ENCODE measurements around the gene TMEM144. TPM values are rescaled to one million over a fixed set of nuclear protein-coding genes. Genes with fewer than 3 reads are reported as not detected.

TMEM144 gene
- total RNA-seq, 4 donors from 2014 or later = 5.6 to 15.4 (median 10.4) TPM

DNA sequence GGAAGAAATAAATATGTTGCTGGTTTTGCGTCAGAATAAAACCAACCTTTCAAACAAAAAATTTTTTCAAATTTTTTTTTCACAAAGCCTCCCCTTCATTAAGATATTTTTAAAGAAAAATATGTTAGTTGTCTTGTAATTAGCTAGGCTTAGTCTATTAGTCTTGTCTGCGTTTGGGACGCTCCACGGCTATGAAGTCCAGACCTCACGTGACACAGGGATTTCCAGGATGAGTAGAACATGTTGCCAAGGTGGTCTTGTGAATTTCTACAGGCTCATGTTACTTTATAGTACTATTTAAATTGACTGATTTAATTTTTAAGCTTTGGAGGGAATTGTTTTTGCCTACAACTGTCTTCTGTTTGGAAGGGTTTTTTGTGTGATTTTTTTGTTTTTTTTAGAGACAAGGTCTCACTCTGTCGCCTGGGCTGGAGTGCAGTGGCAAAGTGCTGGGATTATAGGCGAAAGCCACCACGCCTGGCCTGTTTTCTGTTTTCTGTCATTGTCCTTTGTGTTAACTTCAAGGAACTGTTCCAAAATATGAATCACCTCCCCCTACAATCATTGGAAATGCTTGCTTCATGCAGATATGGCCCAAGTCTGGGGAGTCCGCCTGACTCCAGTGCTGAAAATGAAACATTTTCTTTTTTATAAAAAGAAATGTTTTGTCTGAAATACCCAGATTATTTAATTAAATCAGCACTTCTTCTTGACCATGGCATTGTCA, 26.2 kb downstream of the TMEM144 start:
- TF ChIP-seq, protein P1, sequence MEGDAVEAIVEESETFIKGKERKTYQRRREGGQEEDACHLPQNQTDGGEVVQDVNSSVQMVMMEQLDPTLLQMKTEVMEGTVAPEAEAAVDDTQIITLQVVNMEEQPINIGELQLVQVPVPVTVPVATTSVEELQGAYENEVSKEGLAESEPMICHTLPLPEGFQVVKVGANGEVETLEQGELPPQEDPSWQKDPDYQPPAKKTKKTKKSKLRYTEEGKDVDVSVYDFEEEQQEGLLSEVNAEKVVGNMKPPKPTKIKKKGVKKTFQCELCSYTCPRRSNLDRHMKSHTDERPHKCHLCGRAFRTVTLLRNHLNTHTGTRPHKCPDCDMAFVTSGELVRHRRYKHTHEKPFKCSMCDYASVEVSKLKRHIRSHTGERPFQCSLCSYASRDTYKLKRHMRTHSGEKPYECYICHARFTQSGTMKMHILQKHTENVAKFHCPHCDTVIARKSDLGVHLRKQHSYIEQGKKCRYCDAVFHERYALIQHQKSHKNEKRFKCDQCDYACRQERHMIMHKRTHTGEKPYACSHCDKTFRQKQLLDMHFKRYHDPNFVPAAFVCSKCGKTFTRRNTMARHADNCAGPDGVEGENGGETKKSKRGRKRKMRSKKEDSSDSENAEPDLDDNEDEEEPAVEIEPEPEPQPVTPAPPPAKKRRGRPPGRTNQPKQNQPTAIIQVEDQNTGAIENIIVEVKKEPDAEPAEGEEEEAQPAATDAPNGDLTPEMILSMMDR (IDR thresholded peaks at IDR 0.05) = no peak
- DNase-seq (ENCODE audit: low spot score) (no peak), ATAC-seq (ENCODE audit: low FRiP score) (no peak)

DNA sequence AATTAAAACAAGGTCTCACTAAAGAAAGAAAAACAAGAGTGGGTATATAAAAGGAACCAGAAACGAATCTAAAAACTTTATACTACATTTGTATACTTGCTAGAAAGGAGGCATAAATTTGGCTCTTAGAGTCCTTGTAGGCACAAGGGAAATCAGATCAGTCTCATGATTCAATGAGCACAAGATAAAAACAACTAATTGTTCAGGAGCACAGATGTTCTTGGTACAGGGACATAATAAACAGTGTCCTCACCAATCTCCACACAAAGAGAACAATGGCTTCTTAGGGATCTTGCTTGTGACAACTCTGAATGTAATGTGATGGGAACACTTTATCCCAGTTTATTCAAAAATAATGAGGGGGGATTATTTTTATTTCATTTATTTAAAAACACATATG, 28.3 kb downstream of the TMEM144 start:
- TF ChIP-seq, protein P1 (IDR thresholded peaks at IDR 0.05) = no peak
- ATAC-seq (ENCODE audit: low FRiP score) = no peak
- DNase-seq (ENCODE audit: low spot score) = no peak

GRCh38 chr4:158239196-158239595, 28.9 kb downstream of the TMEM144 start:
- TF ChIP-seq, protein P1 (IDR thresholded peaks at IDR 0.05) = no peak
- DNase-seq (ENCODE audit: low spot score) (no peak), ATAC-seq (ENCODE audit: low FRiP score) (no peak)

- ATAC-seq (ENCODE audit: low FRiP score) = no peak
- TF ChIP-seq, protein P1 (IDR thresholded peaks at IDR 0.05) = no peak
- no peak for DNase-seq (ENCODE audit: low spot score)
Observed at GRCh38 chr4:158243071-158243470, 32.8 kb downstream of the TMEM144 start.

DNA sequence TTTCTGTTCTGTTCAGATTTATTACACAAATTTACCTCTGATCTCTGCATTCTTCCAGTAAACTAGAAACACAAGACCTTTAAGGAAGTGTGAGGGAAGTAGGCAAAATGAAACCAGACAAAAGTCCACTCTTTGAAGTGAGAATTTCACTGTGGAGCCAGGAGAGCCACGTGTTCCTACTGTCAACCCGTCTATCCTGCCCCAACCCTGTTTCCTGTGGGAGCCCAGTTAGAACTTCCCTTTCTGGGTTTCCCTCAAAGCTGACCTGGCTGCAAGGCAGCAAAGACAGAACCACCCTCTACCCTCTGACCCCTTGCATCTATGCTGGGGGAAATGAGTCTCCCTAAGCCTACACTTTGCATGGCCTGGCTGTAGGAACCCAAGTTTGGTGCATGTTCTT, 40.0 kb downstream of the TMEM144 start:
- TF ChIP-seq, protein P1 (IDR thresholded peaks at IDR 0.05) = no peak
- ATAC-seq (ENCODE audit: low FRiP score) = no peak
- no peak for DNase-seq (ENCODE audit: low spot score)

- ATAC-seq (ENCODE audit: low FRiP score) = peak; percentile 62
- TF ChIP-seq, protein P1 (IDR thresholded peaks at IDR 0.05) = no peak
- DNase-seq (ENCODE audit: low spot score) = no peak
Observed at GRCh38 chr4:158253350-158253980, 43.2 kb downstream of the TMEM144 start.

GRCh38 chr4:158254292-158254691, 44.0 kb downstream of the TMEM144 start:
- ATAC-seq (ENCODE audit: low FRiP score) = no peak

More at GRCh38 chr4:158254292-158254691, 44.0 kb downstream of the TMEM144 start:
- TF ChIP-seq, protein P1 (IDR thresholded peaks at IDR 0.05) = no peak
- DNase-seq (ENCODE audit: low spot score) = no peak
